ENCODE results near the gene PNCK. TPM values are rescaled to one million over a fixed set of nuclear protein-coding genes. Genes with fewer than 3 reads are reported as not detected.

Gene PNCK
- total RNA-seq, 2 donors from 2014 or later: 1.9 to 11.1 TPM

DNA sequence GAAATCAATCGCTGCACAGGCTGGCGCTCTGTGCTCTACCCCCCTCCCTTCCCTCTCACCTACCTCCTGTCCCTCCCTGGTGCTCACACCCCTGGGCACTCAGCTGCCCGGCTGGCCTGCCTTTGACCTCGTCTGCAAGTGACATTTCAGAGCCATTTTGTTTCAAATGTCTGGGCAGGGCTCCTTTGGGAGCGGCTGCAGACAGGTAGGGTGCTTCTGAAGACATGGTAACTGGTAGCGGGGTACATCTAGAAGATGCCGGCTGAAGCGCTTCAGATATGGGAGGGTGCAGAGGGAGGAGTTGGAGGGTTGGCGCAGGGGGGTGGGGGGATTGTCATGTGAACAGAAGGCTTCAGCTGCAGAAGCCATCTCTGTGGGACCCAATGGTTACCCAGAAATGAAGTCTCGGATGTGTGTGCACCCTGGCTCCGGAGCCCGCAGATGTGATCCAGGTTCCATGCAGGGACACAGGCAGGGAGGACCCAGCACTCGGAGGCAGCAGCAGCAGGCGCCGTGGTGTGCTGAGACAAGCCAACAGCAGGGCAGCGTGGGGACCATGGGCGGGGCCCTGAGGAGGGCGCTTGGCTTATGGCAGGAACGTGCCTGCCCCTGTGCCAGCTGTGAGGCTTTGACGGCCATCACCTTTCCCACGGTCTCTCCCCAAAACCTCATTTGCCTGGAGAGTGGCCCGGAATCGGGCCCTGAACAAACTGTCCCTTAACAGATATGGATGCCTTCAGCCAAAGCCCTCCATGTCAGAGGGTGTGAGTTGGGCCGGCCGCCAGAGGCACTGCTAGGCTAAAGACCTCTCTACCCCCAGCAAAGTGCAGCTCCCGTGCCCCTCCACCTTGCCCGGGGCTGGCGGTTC lies 34.2 kb downstream of the PNCK start:
- TF ChIP-seq, protein P1, sequence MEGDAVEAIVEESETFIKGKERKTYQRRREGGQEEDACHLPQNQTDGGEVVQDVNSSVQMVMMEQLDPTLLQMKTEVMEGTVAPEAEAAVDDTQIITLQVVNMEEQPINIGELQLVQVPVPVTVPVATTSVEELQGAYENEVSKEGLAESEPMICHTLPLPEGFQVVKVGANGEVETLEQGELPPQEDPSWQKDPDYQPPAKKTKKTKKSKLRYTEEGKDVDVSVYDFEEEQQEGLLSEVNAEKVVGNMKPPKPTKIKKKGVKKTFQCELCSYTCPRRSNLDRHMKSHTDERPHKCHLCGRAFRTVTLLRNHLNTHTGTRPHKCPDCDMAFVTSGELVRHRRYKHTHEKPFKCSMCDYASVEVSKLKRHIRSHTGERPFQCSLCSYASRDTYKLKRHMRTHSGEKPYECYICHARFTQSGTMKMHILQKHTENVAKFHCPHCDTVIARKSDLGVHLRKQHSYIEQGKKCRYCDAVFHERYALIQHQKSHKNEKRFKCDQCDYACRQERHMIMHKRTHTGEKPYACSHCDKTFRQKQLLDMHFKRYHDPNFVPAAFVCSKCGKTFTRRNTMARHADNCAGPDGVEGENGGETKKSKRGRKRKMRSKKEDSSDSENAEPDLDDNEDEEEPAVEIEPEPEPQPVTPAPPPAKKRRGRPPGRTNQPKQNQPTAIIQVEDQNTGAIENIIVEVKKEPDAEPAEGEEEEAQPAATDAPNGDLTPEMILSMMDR (IDR thresholded peaks at IDR 0.05): no peak
- peaks cover 20% of the 10 kb centered on the region for H3K27me3 ChIP-seq
- H3K9ac ChIP-seq (ENCODE audit: low read depth in 2 of 2, low read length in 2 of 2): no peak overlapping the region
- no peaks in the 10 kb centered on the region for H3K4me1 ChIP-seq
- no peak overlapping the region for H3K4me3 ChIP-seq
- no peaks in the 10 kb centered on the region for H3K9me3 ChIP-seq
- no peaks in the 10 kb centered on the region for H3K36me3 ChIP-seq
- no peak for DNase-seq
- no peak overlapping the region for H3K27ac ChIP-seq
- intact Hi-C loops (cut with DNase I): no loop called here

DNA sequence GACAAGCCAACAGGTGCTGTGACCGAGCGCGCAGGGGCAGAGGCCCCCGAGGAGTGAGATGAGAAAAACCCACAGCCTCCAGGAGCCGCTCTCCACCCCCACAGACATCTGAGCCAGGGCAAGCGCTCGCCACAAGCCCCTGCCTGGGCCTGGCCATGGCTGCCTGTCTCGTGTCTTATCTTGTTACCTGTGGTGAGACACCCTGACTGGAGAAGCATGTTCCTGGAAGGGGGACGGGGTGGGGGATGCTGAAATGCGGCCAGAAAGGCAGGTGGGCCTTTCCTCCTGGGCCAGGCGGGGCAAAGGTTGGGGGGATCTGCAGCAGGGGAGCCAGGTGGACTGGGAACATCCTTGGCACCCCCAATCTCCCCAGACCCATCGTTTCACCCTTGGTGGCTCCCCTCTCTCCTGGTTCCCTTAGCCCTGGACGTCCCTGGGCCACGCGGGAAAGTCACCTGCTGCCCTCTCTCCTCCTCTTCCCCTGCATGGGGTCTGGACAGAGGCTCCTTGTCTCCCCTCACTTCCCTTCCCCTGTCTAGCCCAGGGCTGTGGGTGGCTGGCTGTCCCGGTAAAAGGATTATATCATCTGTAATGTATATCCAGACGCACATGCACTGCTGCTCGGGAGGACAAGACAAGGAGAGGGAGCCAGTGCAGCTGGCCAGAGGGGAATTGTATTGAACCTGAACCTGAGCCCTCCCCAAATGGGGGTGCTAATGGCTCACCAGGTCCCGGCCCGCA lies 35.0 kb downstream of the PNCK start:
- intact Hi-C loops (cut with DNase I): no loop called here
- no peaks in the 10 kb centered on the region for H3K9me3 ChIP-seq
- TF ChIP-seq, protein P1 (IDR thresholded peaks at IDR 0.05): no peak
- H3K4me1 ChIP-seq: no peaks in the 10 kb centered on the region
- H3K4me3 ChIP-seq: no peak overlapping the region
- no peak overlapping the region for H3K27ac ChIP-seq
- H3K36me3 ChIP-seq: no peaks in the 10 kb centered on the region
- H3K27me3 ChIP-seq: peaks cover 17% of the 10 kb centered on the region
- DNase-seq: no peak
- no peak overlapping the region for H3K9ac ChIP-seq (ENCODE audit: low read depth in 2 of 2, low read length in 2 of 2)

DNA sequence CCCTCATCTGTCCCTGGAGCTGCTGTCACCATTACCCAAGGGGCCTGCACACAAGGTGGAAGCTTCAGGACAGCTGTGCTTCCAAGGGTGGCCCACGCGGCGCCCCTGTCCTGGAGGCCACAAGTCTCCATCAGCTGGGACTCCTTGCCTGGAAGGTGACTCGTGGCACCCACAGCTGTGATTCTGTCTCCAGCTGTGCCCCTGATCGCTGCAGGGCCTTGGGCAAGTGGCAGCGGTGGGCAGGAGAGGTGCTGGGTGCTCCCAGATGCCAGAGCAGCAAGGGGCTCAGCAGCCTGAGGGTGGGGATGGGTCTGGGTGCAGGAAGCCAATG lies 35.6 kb downstream of the PNCK start:
- intact Hi-C loops (cut with DNase I): no loop called here
- Histone ChIP-seq H3K27me3 (peaks cover 12% of the 10 kb centered on the region), H3K36me3 (no peaks in the 10 kb centered on the region), H3K4me1 (no peaks in the 10 kb centered on the region), H3K9me3 (no peaks in the 10 kb centered on the region), H3K27ac (no peak overlapping the region), H3K4me3 (no peak overlapping the region), H3K9ac (ENCODE audit: low read depth in 2 of 2, low read length in 2 of 2) (no peak overlapping the region)
- TF ChIP-seq, protein P1 (IDR thresholded peaks at IDR 0.05): no peak
- no peak for DNase-seq

DNA sequence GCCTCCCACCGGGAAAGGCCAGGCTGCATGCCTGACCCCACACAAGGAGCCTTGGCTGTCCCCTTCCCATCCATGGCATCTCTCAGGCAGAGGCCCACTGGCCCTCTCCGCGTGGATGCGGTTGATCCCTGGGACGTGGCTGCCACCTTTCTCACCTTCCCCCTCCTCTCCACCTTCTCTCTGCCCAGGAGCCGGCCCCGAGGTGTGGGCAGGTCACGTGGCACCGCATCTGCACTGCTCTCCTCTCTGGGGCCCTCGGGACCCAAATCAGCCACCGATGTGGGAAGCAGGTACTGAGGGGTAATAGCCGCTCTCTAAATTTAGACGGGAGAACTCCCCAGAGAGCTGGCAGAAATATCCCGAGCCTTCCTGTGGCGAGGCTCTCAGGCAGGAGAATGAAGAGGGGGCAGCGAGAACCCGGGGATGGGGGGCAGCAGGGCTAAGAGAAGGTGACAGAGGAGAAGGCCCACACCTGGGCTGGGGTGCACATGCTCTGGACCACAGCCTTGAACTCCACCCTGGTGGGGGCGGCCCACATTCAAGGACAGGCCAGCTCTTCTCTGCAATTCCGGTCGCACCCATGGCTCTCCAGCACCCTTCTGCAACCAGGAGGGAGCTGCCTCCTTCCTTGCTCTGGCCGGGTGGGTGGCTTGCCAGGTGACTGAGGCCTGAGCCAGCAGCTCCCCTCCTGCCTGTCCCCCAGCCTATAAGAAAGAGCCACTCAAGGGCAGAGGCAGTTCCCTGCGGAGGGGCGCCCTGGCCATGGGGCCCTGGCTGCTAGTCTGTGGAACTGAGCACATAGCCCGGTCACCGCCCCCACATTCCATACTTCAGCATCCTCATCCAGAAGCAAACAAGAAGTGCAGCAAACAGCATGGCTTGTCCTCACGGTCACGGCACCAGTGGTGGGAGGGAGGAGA lies 36.2 kb downstream of the PNCK start:
- Histone ChIP-seq H3K4me1 (no peaks in the 10 kb centered on the region), H3K27me3 (peaks cover 6% of the 10 kb centered on the region), H3K36me3 (no peaks in the 10 kb centered on the region), H3K4me3 (no peak overlapping the region), H3K9me3 (no peaks in the 10 kb centered on the region), H3K9ac (ENCODE audit: low read depth in 2 of 2, low read length in 2 of 2) (no peak overlapping the region), H3K27ac (no peak overlapping the region)
- intact Hi-C loops (cut with DNase I): no loop called here
- no peak for DNase-seq
- TF ChIP-seq, protein P1 (IDR thresholded peaks at IDR 0.05): no peak

DNA sequence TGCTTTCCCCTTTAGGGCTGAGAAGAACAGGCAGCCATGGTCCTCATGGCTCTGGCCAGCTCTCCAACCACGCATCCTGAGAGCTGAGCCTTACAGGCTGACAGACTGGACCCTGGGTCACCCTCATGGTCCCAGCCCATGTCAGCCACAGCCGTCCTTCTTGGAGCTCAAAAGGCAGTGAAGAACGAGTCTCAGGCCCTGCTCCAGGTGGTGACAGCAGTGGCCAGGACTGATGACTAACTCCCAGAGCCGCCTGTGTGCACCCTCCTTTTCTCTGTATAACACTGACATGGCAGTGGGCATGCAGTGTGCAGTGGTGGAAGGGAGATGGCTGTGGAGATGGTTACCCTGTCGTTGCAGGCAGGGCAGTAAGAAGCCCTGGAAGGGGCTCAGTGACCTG lies 36.9 kb downstream of the PNCK start:
- intact Hi-C loops (cut with DNase I): no loop called here
- Histone ChIP-seq H3K4me3 (no peak overlapping the region), H3K27me3 (no peaks in the 10 kb centered on the region), H3K27ac (no peak overlapping the region), H3K4me1 (no peaks in the 10 kb centered on the region), H3K9me3 (no peaks in the 10 kb centered on the region), H3K36me3 (no peaks in the 10 kb centered on the region), H3K9ac (ENCODE audit: low read depth in 2 of 2, low read length in 2 of 2) (no peak overlapping the region)
- TF ChIP-seq, protein P1 (IDR thresholded peaks at IDR 0.05): no peak
- no peak for DNase-seq
